ENCODE data around the gene FOXQ1.

The FOXQ1 gene

DNA sequence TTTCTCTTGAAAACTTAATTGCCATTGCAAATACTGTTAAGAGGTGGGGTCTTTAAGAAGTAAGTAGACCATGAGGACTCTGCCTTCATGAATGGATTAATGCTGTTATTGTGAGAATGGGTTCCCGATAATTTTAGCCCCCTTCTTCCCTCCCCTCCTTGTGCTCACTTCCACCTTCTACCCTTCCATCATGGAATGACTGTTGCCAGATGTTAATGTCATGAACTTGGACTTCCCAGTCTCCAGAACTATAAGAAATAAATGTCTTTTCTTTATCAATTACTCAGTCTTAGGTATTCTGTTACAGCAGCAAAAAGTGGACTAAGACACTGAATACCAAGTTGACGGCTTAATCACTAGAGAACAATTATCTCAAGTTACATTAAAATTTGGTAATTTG lies 5.8 kb upstream of the FOXQ1 start:
- no peaks in the 10 kb centered on the region; the same call in 1 of the 2 replicates for H3K4me1 ChIP-seq (ENCODE audit: control insufficient read depth, insufficient read depth, low read length)

DNA sequence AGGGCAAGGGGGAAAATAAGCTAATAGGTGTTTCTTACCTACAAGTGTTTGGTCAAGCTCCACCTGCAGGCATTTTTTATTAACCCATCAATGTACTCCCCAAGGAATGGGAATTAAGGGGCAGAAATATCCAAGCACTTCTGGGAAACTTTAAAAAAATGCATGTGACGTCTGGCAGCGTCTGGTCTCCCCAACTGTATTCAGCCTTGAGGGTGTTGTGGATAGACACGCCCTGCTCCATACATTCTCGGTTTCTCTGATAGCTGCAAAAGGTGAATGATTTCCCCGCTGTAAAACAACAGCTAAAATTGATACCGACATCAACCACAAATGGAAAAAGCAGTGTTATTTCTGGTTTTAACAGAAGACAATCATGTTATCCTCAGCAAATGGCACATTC lies 2.5 kb upstream of the FOXQ1 start:
- Histone ChIP-seq H3K4me1 (ENCODE audit: control insufficient read depth, insufficient read depth, low read length) (no peaks in the 10 kb centered on the region; the same call in 1 of the 2 replicates), H3K36me3 (ENCODE audit: control insufficient read depth in 2 of 2, insufficient read depth in 1 of 2, low read length in 2 of 2) (no peaks in the 10 kb centered on the region), H3K9me3 (ENCODE audit: control insufficient read depth, insufficient read depth, low read depth, low read length) (no peaks in the 10 kb centered on the region), H3K4me3 (ENCODE audit: low read depth, low read length) (no peak overlapping the region), H3K27ac (ENCODE audit: extremely low read depth, low read depth, low read length) (no peak overlapping the region)
- ChIA-PET POLR2A (interaction anchor here (0.8 kb wide), 1 partner anchor 19 kb away, joined by 3 read pairs; no protein-coding TSS in a partner anchor), CTCF (interaction anchor here (0.6 to 1.2 kb wide), 2 partner anchors 10 to 26 kb away, joined by 3 to 4 read pairs; no protein-coding TSS in a partner anchor)
- TF ChIP-seq ZNF302 (tag by site-specific recombination; IDR thresholded peaks at IDR 0.05; ENCODE audit: low read depth) (no peak), KLF1 (tag by site-specific recombination; IDR thresholded peaks at IDR 0.05) (no peak), ZNF549 (tag by site-specific recombination; IDR thresholded peaks at IDR 0.05) (no peak), HOXD13 (CRISPR knock-in tag; IDR thresholded peaks at IDR 0.05; ENCODE audit: borderline replicate concordance) (no peak)
- TF ChIP-seq, protein P1, sequence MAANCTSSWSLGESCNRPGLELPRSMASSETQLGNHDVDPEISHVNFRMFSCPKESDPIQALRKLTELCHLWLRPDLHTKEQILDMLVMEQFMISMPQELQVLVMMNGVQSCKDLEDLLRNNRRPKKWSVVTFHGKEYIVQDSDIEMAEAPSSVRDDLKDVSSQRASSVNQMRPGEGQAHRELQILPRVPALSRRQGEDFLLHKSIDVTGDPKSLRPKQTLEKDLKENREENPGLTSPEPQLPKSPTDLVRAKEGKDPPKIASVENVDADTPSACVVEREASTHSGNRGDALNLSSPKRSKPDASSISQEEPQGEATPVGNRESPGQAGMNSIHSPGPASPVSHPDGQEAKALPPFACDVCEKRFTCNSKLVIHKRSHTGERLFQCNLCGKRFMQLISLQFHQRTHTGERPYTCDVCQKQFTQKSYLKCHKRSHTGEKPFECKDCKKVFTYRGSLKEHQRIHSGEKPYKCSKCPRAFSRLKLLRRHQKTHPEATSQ (tag by site-specific recombination; IDR thresholded peaks at IDR 0.05), result no peak
- TF ChIP-seq, protein P2, sequence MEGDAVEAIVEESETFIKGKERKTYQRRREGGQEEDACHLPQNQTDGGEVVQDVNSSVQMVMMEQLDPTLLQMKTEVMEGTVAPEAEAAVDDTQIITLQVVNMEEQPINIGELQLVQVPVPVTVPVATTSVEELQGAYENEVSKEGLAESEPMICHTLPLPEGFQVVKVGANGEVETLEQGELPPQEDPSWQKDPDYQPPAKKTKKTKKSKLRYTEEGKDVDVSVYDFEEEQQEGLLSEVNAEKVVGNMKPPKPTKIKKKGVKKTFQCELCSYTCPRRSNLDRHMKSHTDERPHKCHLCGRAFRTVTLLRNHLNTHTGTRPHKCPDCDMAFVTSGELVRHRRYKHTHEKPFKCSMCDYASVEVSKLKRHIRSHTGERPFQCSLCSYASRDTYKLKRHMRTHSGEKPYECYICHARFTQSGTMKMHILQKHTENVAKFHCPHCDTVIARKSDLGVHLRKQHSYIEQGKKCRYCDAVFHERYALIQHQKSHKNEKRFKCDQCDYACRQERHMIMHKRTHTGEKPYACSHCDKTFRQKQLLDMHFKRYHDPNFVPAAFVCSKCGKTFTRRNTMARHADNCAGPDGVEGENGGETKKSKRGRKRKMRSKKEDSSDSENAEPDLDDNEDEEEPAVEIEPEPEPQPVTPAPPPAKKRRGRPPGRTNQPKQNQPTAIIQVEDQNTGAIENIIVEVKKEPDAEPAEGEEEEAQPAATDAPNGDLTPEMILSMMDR (tag by site-specific recombination; IDR thresholded peaks at IDR 0.05), result no peak
- TF ChIP-seq, protein P3, sequence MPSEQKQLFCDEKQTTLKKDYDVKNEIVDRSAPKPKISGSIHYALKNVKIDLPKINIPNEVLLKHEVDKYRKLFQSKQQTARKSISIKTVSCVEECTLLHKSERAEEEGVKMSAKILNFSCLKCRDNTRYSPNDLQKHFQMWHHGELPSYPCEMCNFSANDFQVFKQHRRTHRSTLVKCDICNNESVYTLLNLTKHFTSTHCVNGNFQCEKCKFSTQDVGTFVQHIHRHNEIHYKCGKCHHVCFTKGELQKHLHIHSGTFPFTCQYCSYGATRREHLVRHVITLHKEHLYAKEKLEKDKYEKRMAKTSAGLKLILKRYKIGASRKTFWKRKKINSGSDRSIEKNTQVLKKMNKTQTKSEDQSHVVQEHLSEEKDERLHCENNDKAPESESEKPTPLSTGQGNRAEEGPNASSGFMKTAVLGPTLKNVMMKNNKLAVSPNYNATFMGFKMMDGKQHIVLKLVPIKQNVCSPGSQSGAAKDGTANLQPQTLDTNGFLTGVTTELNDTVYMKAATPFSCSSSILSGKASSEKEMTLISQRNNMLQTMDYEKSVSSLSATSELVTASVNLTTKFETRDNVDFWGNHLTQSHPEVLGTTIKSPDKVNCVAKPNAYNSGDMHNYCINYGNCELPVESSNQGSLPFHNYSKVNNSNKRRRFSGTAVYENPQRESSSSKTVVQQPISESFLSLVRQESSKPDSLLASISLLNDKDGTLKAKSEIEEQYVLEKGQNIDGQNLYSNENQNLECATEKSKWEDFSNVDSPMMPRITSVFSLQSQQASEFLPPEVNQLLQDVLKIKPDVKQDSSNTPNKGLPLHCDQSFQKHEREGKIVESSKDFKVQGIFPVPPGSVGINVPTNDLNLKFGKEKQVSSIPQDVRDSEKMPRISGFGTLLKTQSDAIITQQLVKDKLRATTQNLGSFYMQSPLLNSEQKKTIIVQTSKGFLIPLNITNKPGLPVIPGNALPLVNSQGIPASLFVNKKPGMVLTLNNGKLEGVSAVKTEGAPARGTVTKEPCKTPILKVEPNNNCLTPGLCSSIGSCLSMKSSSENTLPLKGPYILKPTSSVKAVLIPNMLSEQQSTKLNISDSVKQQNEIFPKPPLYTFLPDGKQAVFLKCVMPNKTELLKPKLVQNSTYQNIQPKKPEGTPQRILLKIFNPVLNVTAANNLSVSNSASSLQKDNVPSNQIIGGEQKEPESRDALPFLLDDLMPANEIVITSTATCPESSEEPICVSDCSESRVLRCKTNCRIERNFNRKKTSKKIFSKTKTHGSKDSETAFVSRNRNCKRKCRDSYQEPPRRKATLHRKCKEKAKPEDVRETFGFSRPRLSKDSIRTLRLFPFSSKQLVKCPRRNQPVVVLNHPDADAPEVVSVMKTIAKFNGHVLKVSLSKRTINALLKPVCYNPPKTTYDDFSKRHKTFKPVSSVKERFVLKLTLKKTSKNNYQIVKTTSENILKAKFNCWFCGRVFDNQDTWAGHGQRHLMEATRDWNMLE (tag by site-specific recombination; conservative IDR thresholded peaks at IDR 0.05; ENCODE audit: low read depth), result no peak
- TF ChIP-seq, protein P4, sequence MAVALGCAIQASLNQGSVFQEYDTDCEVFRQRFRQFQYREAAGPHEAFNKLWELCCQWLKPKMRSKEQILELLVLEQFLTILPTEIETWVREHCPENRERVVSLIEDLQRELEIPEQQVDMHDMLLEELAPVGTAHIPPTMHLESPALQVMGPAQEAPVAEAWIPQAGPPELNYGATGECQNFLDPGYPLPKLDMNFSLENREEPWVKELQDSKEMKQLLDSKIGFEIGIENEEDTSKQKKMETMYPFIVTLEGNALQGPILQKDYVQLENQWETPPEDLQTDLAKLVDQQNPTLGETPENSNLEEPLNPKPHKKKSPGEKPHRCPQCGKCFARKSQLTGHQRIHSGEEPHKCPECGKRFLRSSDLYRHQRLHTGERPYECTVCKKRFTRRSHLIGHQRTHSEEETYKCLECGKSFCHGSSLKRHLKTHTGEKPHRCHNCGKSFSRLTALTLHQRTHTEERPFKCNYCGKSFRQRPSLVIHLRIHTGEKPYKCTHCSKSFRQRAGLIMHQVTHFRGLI (tag by site-specific recombination; IDR thresholded peaks at IDR 0.05), result no peak

More for the DNA sequence above, 5.8 kb upstream of the FOXQ1 start:
- H3K4me3 ChIP-seq (ENCODE audit: low read depth, low read length), result no peak overlapping the region
- TF ChIP-seq ZNF274 (IDR thresholded peaks at IDR 0.05; ENCODE audit: low read length), result no peak
- no peak for TF ChIP-seq ZNF274 (tag by site-specific recombination; IDR thresholded peaks at IDR 0.05; ENCODE audit: borderline replicate concordance)
- TF ChIP-seq, protein P5, sequence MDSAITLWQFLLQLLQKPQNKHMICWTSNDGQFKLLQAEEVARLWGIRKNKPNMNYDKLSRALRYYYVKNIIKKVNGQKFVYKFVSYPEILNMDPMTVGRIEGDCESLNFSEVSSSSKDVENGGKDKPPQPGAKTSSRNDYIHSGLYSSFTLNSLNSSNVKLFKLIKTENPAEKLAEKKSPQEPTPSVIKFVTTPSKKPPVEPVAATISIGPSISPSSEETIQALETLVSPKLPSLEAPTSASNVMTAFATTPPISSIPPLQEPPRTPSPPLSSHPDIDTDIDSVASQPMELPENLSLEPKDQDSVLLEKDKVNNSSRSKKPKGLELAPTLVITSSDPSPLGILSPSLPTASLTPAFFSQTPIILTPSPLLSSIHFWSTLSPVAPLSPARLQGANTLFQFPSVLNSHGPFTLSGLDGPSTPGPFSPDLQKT (IDR thresholded peaks at IDR 0.05; ENCODE audit: borderline replicate concordance, low read depth, low read length), result no peak
- no peak for TF ChIP-seq REPIN1 (tag by site-specific recombination; IDR thresholded peaks at IDR 0.05; ENCODE audit: low read depth)
- TF ChIP-seq, protein P6, sequence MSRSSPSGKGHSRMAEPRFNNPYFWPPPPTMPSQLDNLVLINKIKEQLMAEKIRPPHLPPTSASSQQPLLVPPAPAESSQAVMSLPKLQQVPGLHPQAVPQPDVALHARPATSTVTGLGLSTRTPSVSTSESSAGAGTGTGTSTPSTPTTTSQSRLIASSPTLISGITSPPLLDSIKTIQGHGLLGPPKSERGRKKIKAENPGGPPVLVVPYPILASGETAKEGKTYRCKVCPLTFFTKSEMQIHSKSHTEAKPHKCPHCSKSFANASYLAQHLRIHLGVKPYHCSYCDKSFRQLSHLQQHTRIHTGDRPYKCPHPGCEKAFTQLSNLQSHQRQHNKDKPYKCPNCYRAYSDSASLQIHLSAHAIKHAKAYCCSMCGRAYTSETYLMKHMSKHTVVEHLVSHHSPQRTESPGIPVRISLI (tag by site-specific recombination; IDR thresholded peaks at IDR 0.05), result no peak
- TF ChIP-seq, protein P7, sequence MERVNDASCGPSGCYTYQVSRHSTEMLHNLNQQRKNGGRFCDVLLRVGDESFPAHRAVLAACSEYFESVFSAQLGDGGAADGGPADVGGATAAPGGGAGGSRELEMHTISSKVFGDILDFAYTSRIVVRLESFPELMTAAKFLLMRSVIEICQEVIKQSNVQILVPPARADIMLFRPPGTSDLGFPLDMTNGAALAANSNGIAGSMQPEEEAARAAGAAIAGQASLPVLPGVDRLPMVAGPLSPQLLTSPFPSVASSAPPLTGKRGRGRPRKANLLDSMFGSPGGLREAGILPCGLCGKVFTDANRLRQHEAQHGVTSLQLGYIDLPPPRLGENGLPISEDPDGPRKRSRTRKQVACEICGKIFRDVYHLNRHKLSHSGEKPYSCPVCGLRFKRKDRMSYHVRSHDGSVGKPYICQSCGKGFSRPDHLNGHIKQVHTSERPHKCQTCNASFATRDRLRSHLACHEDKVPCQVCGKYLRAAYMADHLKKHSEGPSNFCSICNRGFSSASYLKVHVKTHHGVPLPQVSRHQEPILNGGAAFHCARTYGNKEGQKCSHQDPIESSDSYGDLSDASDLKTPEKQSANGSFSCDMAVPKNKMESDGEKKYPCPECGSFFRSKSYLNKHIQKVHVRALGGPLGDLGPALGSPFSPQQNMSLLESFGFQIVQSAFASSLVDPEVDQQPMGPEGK (tag by site-specific recombination; IDR thresholded peaks at IDR 0.05), result no peak
- TF ChIP-seq ZBTB48 (tag by site-specific recombination; IDR thresholded peaks at IDR 0.05), result no peak
- TF ChIP-seq, protein P8, sequence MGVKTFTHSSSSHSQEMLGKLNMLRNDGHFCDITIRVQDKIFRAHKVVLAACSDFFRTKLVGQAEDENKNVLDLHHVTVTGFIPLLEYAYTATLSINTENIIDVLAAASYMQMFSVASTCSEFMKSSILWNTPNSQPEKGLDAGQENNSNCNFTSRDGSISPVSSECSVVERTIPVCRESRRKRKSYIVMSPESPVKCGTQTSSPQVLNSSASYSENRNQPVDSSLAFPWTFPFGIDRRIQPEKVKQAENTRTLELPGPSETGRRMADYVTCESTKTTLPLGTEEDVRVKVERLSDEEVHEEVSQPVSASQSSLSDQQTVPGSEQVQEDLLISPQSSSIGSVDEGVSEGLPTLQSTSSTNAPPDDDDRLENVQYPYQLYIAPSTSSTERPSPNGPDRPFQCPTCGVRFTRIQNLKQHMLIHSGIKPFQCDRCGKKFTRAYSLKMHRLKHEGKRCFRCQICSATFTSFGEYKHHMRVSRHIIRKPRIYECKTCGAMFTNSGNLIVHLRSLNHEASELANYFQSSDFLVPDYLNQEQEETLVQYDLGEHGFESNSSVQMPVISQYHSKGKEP (tag by site-specific recombination; IDR thresholded peaks at IDR 0.05), result no peak
- no peaks in the 10 kb centered on the region for H3K36me3 ChIP-seq (ENCODE audit: control insufficient read depth in 2 of 2, insufficient read depth in 1 of 2, low read length in 2 of 2)
- ChIA-PET POLR2A (no interaction called here), CTCF (no interaction called here)
- no peaks in the 10 kb centered on the region for H3K9me3 ChIP-seq (ENCODE audit: control insufficient read depth, insufficient read depth, low read depth, low read length)
- no peak overlapping the region for H3K27ac ChIP-seq (ENCODE audit: extremely low read depth, low read depth, low read length)
